K562 (cell line): ENCODE measurements around the gene EML2. TPM values are rescaled to one million over a fixed set of nuclear protein-coding genes. Genes with fewer than 3 reads are reported as not detected.

ENCODE experiments used
- DNMT1 ChIP-seq: fragments of 450-650 bp; IDR thresholded peaks from 2 replicates; pipeline ENCODE4 v1.6.1; 2016; ENCODE audit warnings: antibody characterized with exemption, mild to moderate bottlenecking
- GABPB2 ChIP-seq: fragments of 250-450 bp; sonication (Bioruptor Pico); conservative IDR thresholded peaks from 2 replicates; pipeline ENCODE4 v1.5.1; 2021; ENCODE audit warnings: mild to moderate bottlenecking
- L3MBTL2 ChIP-seq: fragments of 450-650 bp; IDR thresholded peaks from 2 replicates; pipeline ENCODE4 v1.6.1; 2016; ENCODE audit warnings: mild to moderate bottlenecking, moderate library complexity
- MEIS2 ChIP-seq: fragments of 450-650 bp; IDR thresholded peaks from 2 replicates; pipeline ENCODE4 v1.6.1; 2014; ENCODE audit warnings: mild to moderate bottlenecking; ENCODE audit not compliant: partially characterized antibody
- NCOA6 ChIP-seq: fragments of 450-650 bp; IDR thresholded peaks from 2 replicates; pipeline ENCODE4 v1.6.1; 2017; ENCODE audit warnings: mild to moderate bottlenecking
- NR2F6 ChIP-seq: fragments of 450-650 bp; formaldehyde crosslinking; IDR thresholded peaks from 2 replicates; pipeline ENCODE4 v1.4.0; 2020; ENCODE audit warnings: mild to moderate bottlenecking
- ZNF717 ChIP-seq: fragments of 250-450 bp; sonication (Bioruptor Pico); IDR thresholded peaks from 2 replicates; pipeline ENCODE4 v1.5.0; 2021
- polyA plus RNA-seq, 8 experiments: library from polyadenylated mRNA; depleted of rRNA in 4 of 8; stranded (reverse) in 5 of 8; unstranded in 3 of 8; fragments of >200 nt; fragmentation: Nextera tagmentation in 2 of 8; fragmentation: Illumina TruSeq in 1 of 8; extraction: Ambion mirVana in 2 of 8; extraction: Trizol in 1 of 8; gene quantifications; 2 replicates each; pipeline versions ENCODE4 v1.2.1 to v1.2.3, GENCODE V29; 2011 to 2014; ENCODE audit warnings: inconsistent platforms in 1 of 8, missing spikeins in 1 of 8
- total RNA-seq, 7 experiments: library from RNA; depleted of rRNA in 6 of 7; stranded (reverse); fragments of >200 nt in 6 of 7; fragmentation: Illumina TruSeq in 2 of 7; extraction: Trizol in 2 of 7; gene quantifications; 2 replicates each; pipeline versions ENCODE4 v1.2.1 to v1.2.3, GENCODE V29; 2011 to 2021; ENCODE audit warnings: low replicate concordance in 1 of 7
- TF ChIP-seq, protein P1 (sequence below): fragments of 450-650 bp; IDR thresholded peaks from 2 replicates; pipeline ENCODE4 v1.6.1; 2017; ENCODE audit warnings: antibody characterized with exemption, mild to moderate bottlenecking
- TF ChIP-seq, protein P2 (sequence below), 3 experiments: fragments of 200-800 bp in 1 of 3; fragments of 250-450 bp in 1 of 3; fragments of 450-650 bp in 1 of 3; sonication (Bioruptor Pico) in 1 of 3; sonication (Bioruptor generic) in 1 of 3; formaldehyde crosslinking in 1 of 3; IDR thresholded peaks; 2 replicates each; pipeline versions ENCODE4 v1.6.1 to v1.8.0; 2016 to 2022; ENCODE audit warnings: mild to moderate bottlenecking in 2 of 3, missing genetic modification characterization in 2 of 3, missing compliant biosample characterization in 1 of 3, moderate library complexity in 1 of 3
- TF ChIP-seq, protein P3 (sequence below): fragments of 450-650 bp; formaldehyde crosslinking; IDR thresholded peaks from 2 replicates; pipeline ENCODE4 v1.4.0; 2022; ENCODE audit warnings: mild to moderate bottlenecking, moderate library complexity
- TF ChIP-seq, protein P4 (sequence below): fragments of 450-650 bp; IDR thresholded peaks from 2 replicates; pipeline ENCODE4 v1.6.1; 2016; ENCODE audit warnings: low read depth, mild to moderate bottlenecking, moderate library complexity
- TF ChIP-seq, protein P5 (sequence below): conservative IDR thresholded peaks from 2 replicates; pipeline ENCODE4 v1.6.1; 2011; ENCODE audit warnings: low read depth, mild to moderate bottlenecking, low read length; ENCODE audit not compliant: control insufficient read depth
- TF ChIP-seq, protein P6 (sequence below), 3 experiments: fragments of 200-800 bp in 1 of 3; sonication (Bioruptor generic) in 1 of 3; sonication (generic) in 1 of 3; formaldehyde crosslinking in 1 of 3; IDR thresholded peaks; 2 replicates each; pipeline versions ENCODE4 v1.6.1 to v1.8.0; 2016 to 2022; ENCODE audit warnings: mild to moderate bottlenecking in 2 of 3, missing compliant biosample characterization in 2 of 3, missing genetic modification characterization in 2 of 3, missing genetic modification reagents in 1 of 3

The EML2 gene
- total and polyA plus RNA-seq, 9 of the 15 experiments (the other 6 are each of a cell fraction or from before 2014, with no cell fraction given): 2.6 to 69.6 (median 24.8) TPM

DNA sequence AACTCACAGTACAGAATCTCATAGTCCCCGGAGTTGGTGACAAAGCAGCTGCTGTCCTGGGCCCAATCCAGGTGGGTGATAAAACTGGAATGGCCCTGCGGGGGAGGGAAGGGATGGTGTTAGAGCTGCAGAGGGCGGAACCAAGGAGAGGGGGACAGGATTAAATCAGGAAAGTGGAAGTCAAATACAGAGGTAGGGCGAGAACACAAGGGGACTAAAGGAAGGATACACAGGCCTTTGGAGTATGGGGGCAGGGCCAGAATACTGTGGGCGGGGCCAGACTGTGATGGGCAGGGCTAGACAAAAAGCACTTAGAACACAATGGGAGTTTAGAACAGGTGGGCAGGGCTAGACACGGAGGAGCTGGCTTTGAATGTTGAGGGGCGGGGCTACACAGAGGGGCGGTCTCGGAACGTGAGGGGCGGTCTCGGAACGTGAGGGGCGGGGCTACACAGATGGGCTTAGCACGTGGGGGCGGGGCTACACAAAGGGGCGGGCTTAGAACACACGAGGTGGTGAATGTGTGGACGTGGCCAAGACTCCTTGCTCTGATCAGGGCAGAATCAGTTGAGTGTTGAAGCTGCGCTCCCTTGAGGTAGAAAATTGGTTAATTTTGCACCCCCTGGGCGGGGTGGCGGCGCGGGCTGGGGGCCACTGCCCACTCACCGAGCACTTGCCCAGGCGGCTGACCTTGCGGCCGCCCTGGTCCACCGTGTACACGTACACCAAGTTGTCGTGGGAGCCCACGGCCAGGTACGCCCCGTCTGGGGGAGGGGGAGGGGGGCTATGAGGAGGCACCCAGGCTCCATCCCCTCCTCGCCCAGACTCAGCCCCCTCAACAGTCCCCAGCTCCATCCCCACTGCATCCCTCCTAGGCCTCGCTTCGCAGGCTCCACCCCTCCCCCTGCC, 23.1 kb downstream of the EML2 start (continued):
- TF ChIP-seq, protein P1, sequence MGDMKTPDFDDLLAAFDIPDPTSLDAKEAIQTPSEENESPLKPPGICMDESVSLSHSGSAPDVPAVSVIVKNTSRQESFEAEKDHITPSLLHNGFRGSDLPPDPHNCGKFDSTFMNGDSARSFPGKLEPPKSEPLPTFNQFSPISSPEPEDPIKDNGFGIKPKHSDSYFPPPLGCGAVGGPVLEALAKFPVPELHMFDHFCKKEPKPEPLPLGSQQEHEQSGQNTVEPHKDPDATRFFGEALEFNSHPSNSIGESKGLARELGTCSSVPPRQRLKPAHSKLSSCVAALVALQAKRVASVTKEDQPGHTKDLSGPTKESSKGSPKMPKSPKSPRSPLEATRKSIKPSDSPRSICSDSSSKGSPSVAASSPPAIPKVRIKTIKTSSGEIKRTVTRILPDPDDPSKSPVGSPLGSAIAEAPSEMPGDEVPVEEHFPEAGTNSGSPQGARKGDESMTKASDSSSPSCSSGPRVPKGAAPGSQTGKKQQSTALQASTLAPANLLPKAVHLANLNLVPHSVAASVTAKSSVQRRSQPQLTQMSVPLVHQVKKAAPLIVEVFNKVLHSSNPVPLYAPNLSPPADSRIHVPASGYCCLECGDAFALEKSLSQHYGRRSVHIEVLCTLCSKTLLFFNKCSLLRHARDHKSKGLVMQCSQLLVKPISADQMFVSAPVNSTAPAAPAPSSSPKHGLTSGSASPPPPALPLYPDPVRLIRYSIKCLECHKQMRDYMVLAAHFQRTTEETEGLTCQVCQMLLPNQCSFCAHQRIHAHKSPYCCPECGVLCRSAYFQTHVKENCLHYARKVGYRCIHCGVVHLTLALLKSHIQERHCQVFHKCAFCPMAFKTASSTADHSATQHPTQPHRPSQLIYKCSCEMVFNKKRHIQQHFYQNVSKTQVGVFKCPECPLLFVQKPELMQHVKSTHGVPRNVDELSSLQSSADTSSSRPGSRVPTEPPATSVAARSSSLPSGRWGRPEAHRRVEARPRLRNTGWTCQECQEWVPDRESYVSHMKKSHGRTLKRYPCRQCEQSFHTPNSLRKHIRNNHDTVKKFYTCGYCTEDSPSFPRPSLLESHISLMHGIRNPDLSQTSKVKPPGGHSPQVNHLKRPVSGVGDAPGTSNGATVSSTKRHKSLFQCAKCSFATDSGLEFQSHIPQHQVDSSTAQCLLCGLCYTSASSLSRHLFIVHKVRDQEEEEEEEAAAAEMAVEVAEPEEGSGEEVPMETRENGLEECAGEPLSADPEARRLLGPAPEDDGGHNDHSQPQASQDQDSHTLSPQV: no peak; the same call in 1 of the 2 replicates
- TF ChIP-seq, protein P2, sequence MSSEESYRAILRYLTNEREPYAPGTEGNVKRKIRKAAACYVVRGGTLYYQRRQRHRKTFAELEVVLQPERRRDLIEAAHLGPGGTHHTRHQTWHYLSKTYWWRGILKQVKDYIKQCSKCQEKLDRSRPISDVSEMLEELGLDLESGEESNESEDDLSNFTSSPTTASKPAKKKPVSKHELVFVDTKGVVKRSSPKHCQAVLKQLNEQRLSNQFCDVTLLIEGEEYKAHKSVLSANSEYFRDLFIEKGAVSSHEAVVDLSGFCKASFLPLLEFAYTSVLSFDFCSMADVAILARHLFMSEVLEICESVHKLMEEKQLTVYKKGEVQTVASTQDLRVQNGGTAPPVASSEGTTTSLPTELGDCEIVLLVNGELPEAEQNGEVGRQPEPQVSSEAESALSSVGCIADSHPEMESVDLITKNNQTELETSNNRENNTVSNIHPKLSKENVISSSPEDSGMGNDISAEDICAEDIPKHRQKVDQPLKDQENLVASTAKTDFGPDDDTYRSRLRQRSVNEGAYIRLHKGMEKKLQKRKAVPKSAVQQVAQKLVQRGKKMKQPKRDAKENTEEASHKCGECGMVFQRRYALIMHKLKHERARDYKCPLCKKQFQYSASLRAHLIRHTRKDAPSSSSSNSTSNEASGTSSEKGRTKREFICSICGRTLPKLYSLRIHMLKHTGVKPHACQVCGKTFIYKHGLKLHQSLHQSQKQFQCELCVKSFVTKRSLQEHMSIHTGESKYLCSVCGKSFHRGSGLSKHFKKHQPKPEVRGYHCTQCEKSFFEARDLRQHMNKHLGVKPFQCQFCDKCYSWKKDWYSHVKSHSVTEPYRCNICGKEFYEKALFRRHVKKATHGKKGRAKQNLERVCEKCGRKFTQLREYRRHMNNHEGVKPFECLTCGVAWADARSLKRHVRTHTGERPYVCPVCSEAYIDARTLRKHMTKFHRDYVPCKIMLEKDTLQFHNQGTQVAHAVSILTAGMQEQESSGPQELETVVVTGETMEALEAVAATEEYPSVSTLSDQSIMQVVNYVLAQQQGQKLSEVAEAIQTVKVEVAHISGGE (CRISPR knock-in tag; IDR thresholded peaks at IDR 0.05): peak in 1 of 3 experiments; percentile 94; a peak in 2 of 6 replicates
- TF ChIP-seq, protein P3, sequence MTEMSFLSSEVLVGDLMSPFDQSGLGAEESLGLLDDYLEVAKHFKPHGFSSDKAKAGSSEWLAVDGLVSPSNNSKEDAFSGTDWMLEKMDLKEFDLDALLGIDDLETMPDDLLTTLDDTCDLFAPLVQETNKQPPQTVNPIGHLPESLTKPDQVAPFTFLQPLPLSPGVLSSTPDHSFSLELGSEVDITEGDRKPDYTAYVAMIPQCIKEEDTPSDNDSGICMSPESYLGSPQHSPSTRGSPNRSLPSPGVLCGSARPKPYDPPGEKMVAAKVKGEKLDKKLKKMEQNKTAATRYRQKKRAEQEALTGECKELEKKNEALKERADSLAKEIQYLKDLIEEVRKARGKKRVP (CRISPR knock-in tag): no peak
- TF ChIP-seq ZNF717 (CRISPR knock-in tag) (no peak), NR2F6 (CRISPR knock-in tag) (no peak), NCOA6 (no peak), GABPB2 (CRISPR knock-in tag) (no peak), MEIS2 (peak; percentile 34), DNMT1 (no peak), L3MBTL2 (peak; percentile 70)
- TF ChIP-seq, protein P4, sequence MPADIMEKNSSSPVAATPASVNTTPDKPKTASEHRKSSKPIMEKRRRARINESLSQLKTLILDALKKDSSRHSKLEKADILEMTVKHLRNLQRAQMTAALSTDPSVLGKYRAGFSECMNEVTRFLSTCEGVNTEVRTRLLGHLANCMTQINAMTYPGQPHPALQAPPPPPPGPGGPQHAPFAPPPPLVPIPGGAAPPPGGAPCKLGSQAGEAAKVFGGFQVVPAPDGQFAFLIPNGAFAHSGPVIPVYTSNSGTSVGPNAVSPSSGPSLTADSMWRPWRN: no peak
- TF ChIP-seq, protein P5, sequence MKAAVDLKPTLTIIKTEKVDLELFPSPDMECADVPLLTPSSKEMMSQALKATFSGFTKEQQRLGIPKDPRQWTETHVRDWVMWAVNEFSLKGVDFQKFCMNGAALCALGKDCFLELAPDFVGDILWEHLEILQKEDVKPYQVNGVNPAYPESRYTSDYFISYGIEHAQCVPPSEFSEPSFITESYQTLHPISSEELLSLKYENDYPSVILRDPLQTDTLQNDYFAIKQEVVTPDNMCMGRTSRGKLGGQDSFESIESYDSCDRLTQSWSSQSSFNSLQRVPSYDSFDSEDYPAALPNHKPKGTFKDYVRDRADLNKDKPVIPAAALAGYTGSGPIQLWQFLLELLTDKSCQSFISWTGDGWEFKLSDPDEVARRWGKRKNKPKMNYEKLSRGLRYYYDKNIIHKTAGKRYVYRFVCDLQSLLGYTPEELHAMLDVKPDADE: 0 out of 2 replicates have a peak, but pooled peaks have one; percentile 34
- TF ChIP-seq, protein P6, sequence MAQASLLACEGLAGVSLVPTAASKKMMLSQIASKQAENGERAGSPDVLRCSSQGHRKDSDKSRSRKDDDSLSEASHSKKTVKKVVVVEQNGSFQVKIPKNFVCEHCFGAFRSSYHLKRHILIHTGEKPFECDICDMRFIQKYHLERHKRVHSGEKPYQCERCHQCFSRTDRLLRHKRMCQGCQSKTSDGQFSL (CRISPR knock-in tag; IDR thresholded peaks at IDR 0.05): 0 out of 2 replicates have a peak, but pooled peaks have one; percentile 65
- TF ChIP-seq, protein P6 (tag; IDR thresholded peaks at IDR 0.05): no peak
